H1 (cell line): ENCODE measurements around the gene NPY4R. TPM values are rescaled to one million over a fixed set of nuclear protein-coding genes. Genes with fewer than 3 reads are reported as not detected.
"Not testable (repeated sequence)": the region's sequence is repeated elsewhere in the genome, so short reads cannot be mapped to it uniquely, and the experiment has no call there.

Source experiments
- CTCF ChIA-PET: fragments of 300-600 bp; sonication (Branson Sonifier 250); formaldehyde crosslinking; loops from one replicate; lab custom pipeline; 2021; ENCODE audit not compliant: partially characterized antibody; lab: Charles Lee
- POLR2A ChIA-PET: fragments of 300-600 bp; sonication (Branson Sonifier 250); formaldehyde crosslinking; loops from one replicate; lab custom pipeline; 2021; ENCODE audit warnings: inconsistent platforms; ENCODE audit not compliant: partially characterized antibody; lab: Charles Lee
- DNase-seq, 2 experiments: peaks; one replicate each; pipeline versions ENCODE4 v3.0.0 to v3.0.0-alpha.2; 2010 to 2022; ENCODE audit warnings: low spot score in 2 of 2, low read depth in 1 of 2, mixed read lengths in 1 of 2
- FAIRE-seq: peaks from 2 replicates; lab custom pipeline; 2011; peaks lifted over from hg19 to GRCh38; lab: Jason Lieb, UNC
- H2AFZ ChIP-seq: 2 replicates; pipeline ENCODE4 v1.8.1; 2012; ENCODE audit warnings: low read length, inconsistent platforms
- H2AK5ac ChIP-seq: 2 replicates; pipeline ENCODE4 v1.6.1; 2013; ENCODE audit warnings: low read depth, low read length
- H2BK120ac ChIP-seq: replicated peaks from 2 replicates; pipeline ENCODE3; 2013; ENCODE audit warnings: low read depth, low read length, inconsistent platforms
- H2BK12ac ChIP-seq: 2 replicates; pipeline ENCODE4 v1.6.1; 2013; ENCODE audit warnings: low read depth, low read length
- H2BK15ac ChIP-seq: 2 replicates; pipeline ENCODE4 v1.6.1; 2013; ENCODE audit warnings: low read length
- H2BK20ac ChIP-seq: 2 replicates; pipeline ENCODE4 v1.6.1; 2013; ENCODE audit warnings: low read length
- H2BK5ac ChIP-seq: 2 replicates; pipeline ENCODE4 v1.6.1; 2013; ENCODE audit warnings: low read depth, low read length
- H3K14ac ChIP-seq: 2 replicates; pipeline ENCODE4 v1.6.1; 2013; ENCODE audit warnings: inconsistent platforms; ENCODE audit not compliant: insufficient read length
- H3K18ac ChIP-seq: 2 replicates; pipeline ENCODE4 v1.6.1; 2013; ENCODE audit warnings: low read length; ENCODE audit errors: extremely low read depth
- H3K23ac ChIP-seq: 2 replicates; pipeline ENCODE4 v1.6.1; 2013; ENCODE audit warnings: inconsistent platforms; ENCODE audit not compliant: insufficient read length
- H3K23me2 ChIP-seq: 2 replicates; pipeline ENCODE4 v1.6.1; 2013; ENCODE audit warnings: low read depth, low read length
- H3K27ac ChIP-seq: 2 replicates; pipeline ENCODE4 v1.6.1; 2011; ENCODE audit warnings: low read depth, low read length, inconsistent platforms
- H3K27me3 ChIP-seq, 4 experiments: replicated peaks in 1 of 4; 1 replicate in 1 of 4; 2 replicates in 3 of 4; pipeline versions ENCODE4 v1.6.1 to v1.8.1; 2011 to 2013; ENCODE audit warnings: low read length in 3 of 4, mild to moderate bottlenecking in 3 of 4, inconsistent platforms in 2 of 4, mixed read lengths in 2 of 4, moderate library complexity in 1 of 4; ENCODE audit not compliant: control insufficient read depth in 3 of 4, insufficient read depth in 3 of 4; ENCODE audit errors: extremely low read depth in 1 of 4
- H3K36me3 ChIP-seq, 4 experiments: 2 replicates each; pipeline versions ENCODE4 v1.6.1 to v1.8.1; 2011 to 2013; ENCODE audit warnings: mild to moderate bottlenecking in 4 of 4, low read length in 3 of 4, moderate library complexity in 2 of 4, control low read depth in 1 of 4, inconsistent platforms in 1 of 4; ENCODE audit not compliant: insufficient read depth in 4 of 4, control insufficient read depth in 2 of 4
- H3K4ac ChIP-seq: replicated peaks from 2 replicates; pipeline ENCODE3; 2013; ENCODE audit warnings: low read length, low read depth, mixed read lengths, inconsistent platforms; ENCODE audit not compliant: insufficient read length
- H3K4me1 ChIP-seq, 4 experiments: replicated peaks in 1 of 4; 1 replicate in 1 of 4; 2 replicates in 3 of 4; pipeline versions ENCODE4 v1.6.1 to v1.8.1; 2011 to 2013; ENCODE audit warnings: low read length in 3 of 4, inconsistent platforms in 2 of 4, mixed read lengths in 1 of 4; ENCODE audit not compliant: insufficient read depth in 4 of 4, control insufficient read depth in 3 of 4
- H3K4me2 ChIP-seq, 2 experiments: 2 replicates each; pipeline versions ENCODE4 v1.6.1 to v1.8.1; 2011 to 2013; ENCODE audit warnings: low read depth in 2 of 2, low read length in 2 of 2, control low read depth in 1 of 2, inconsistent platforms in 1 of 2, mild to moderate bottlenecking in 1 of 2; ENCODE audit not compliant: insufficient read depth in 1 of 2
- H3K4me3 ChIP-seq, 4 experiments: fragments of 200-600, 300-600 bp in 1 of 4; sonication (generic), shearing (Covaris generic), sonication (Bioruptor Twin) in 1 of 4; 2 replicates each; pipeline versions ENCODE4 v1.5.1 to v1.8.1; 2011 to 2016; ENCODE audit warnings: low read length in 4 of 4, low read depth in 3 of 4, control low read depth in 2 of 4, inconsistent platforms in 2 of 4, mild to moderate bottlenecking in 2 of 4, mixed read lengths in 1 of 4, moderate library complexity in 1 of 4; ENCODE audit not compliant: insufficient read depth in 2 of 4; ENCODE audit errors: extremely low read depth in 1 of 4
- H3K56ac ChIP-seq: replicated peaks from 2 replicates; pipeline ENCODE3; 2013; ENCODE audit warnings: low read depth, mild to moderate bottlenecking, mixed read lengths, low read length, inconsistent platforms; ENCODE audit not compliant: insufficient read length
- H3K79me1 ChIP-seq: 2 replicates; pipeline ENCODE4 v1.6.1; 2013; ENCODE audit warnings: low read depth, low read length, control low read depth
- H3K79me2 ChIP-seq, 2 experiments: 2 replicates each; pipeline versions ENCODE4 v1.6.1 to v1.8.1; 2012 to 2013; ENCODE audit warnings: low read length in 2 of 2, mild to moderate bottlenecking in 2 of 2, inconsistent platforms in 1 of 2; ENCODE audit not compliant: insufficient read depth in 2 of 2, control insufficient read depth in 1 of 2
- H3K9ac ChIP-seq, 4 experiments: replicated peaks in 1 of 4; 1 replicate in 1 of 4; 2 replicates in 3 of 4; pipeline versions ENCODE4 v1.6.1 to v1.8.1; 2011 to 2013; ENCODE audit warnings: low read depth in 3 of 4, low read length in 3 of 4, control low read depth in 2 of 4, mild to moderate bottlenecking in 2 of 4, moderate library complexity in 2 of 4, inconsistent platforms in 1 of 4; ENCODE audit errors: extremely low read depth in 1 of 4
- H3K9me3 ChIP-seq, 2 experiments: 2 replicates each; pipeline versions ENCODE4 v1.6.1 to v1.8.1; 2012 to 2013; ENCODE audit warnings: mild to moderate bottlenecking in 2 of 2, moderate library complexity in 2 of 2, control low read depth in 1 of 2, inconsistent platforms in 1 of 2, low read depth in 1 of 2, low read length in 1 of 2, mixed read lengths in 1 of 2; ENCODE audit not compliant: insufficient read depth in 2 of 2
- H4K20me1 ChIP-seq, 2 experiments: replicated peaks in 1 of 2; 2 replicates each; pipeline versions ENCODE3 to v1.8.1; 2011 to 2013; ENCODE audit warnings: inconsistent platforms in 2 of 2, low read length in 2 of 2, mild to moderate bottlenecking in 1 of 2; ENCODE audit not compliant: insufficient read depth in 2 of 2, control insufficient read depth in 1 of 2
- H4K5ac ChIP-seq: 2 replicates; pipeline ENCODE4 v1.6.1; 2013; ENCODE audit warnings: low read length, low read depth, mixed read lengths, inconsistent platforms; ENCODE audit not compliant: insufficient read length
- H4K8ac ChIP-seq: 2 replicates; pipeline ENCODE4 v1.8.0; 2013; ENCODE audit warnings: mild to moderate bottlenecking, moderate library complexity, low read length, inconsistent platforms; ENCODE audit not compliant: insufficient read depth; ENCODE audit errors: extremely low read depth
- H4K91ac ChIP-seq: replicated peaks from 2 replicates; pipeline ENCODE3; 2013; ENCODE audit warnings: low read length, mixed read lengths, inconsistent platforms; ENCODE audit not compliant: insufficient read length
- WGBS, 2 experiments: shearing (Covaris generic) in 1 of 2; methylation state at CpG; one replicate each; pipeline versions ENCODE4 v1.1.6 to v1.1.7; 2013 to 2015; ENCODE audit warnings: low lambda C conversion rate in 2 of 2, mixed read lengths in 2 of 2, inconsistent platforms in 1 of 2, low coverage in 1 of 2, missing lambda C conversion rate in 1 of 2; ENCODE audit not compliant: insufficient replicate concordance in 2 of 2, insufficient coverage in 1 of 2, insufficient read length in 1 of 2; ENCODE audit errors: extremely low coverage in 1 of 2, missing lambda C conversion rate in 1 of 2; 5-methylcytosine and 5-hydroxymethylcytosine counted together
- polyA plus RNA-seq, 7 experiments: library from polyadenylated mRNA; depleted of rRNA in 3 of 7; stranded (reverse) in 5 of 7; unstranded in 2 of 7; fragments of >200 nt in 5 of 7; fragments of 200-250 nt in 2 of 7; gene quantifications; 1 replicate in 5 of 7; 2 replicates in 1 of 7; 4 replicates in 1 of 7; pipeline versions ENCODE4 v1.2.1 to v1.2.3, GENCODE V29; 2011 to 2013; ENCODE audit warnings: missing spikeins in 2 of 7, mixed read lengths in 2 of 7
- total RNA-seq: library from RNA; stranded (reverse); fragmentation: NEBNext Ultra II Directional; extraction: Animal tissue kit (Norgen Biotek cat#: 25700); gene quantifications from 2 replicates; pipeline ENCODE4 v1.2.1, GENCODE V29; 2021

The NPY4R gene
- total and polyA plus RNA-seq, 2 of the 8 experiments (the other 6 are each of a cell fraction or from before 2014, with no cell fraction given), result 0.15 TPM; not detected in 1

- H4K8ac ChIP-seq, H2AK5ac ChIP-seq, H2BK20ac ChIP-seq, H4K91ac ChIP-seq, H3K9me3 ChIP-seq, DNase-seq, H4K5ac ChIP-seq, H4K20me1 ChIP-seq, H3K4ac ChIP-seq, H3K79me2 ChIP-seq, H3K14ac ChIP-seq, H3K27me3 ChIP-seq, H3K4me3 ChIP-seq, FAIRE-seq, POLR2A ChIA-PET, H3K4me1 ChIP-seq, H3K27ac ChIP-seq, CTCF ChIA-PET, H2BK5ac ChIP-seq, H3K36me3 ChIP-seq, H3K23me2 ChIP-seq, H3K9ac ChIP-seq, H2BK120ac ChIP-seq, H3K23ac ChIP-seq, H3K79me1 ChIP-seq, H2BK15ac ChIP-seq, H2AFZ ChIP-seq, H2BK12ac ChIP-seq, H3K18ac ChIP-seq, H3K56ac ChIP-seq, H3K4me2 ChIP-seq: not testable (repeated sequence)
- 95% methylated on average over 4 of the region's 7 CpGs; no CpG with 5 or more reads in 1 of the 2 experiments for whole genome bisulfite sequencing, 2 experiments
Observed at GRCh38 chr10:46512725-46513124, 47.0 kb upstream of the NPY4R start.

- H3K4ac ChIP-seq, DNase-seq, H3K18ac ChIP-seq, H3K4me3 ChIP-seq, H3K79me1 ChIP-seq, H2AK5ac ChIP-seq, H2AFZ ChIP-seq, H3K23ac ChIP-seq, CTCF ChIA-PET, H3K9ac ChIP-seq, H3K4me1 ChIP-seq, H3K27ac ChIP-seq, H2BK12ac ChIP-seq, H3K23me2 ChIP-seq, H2BK20ac ChIP-seq, H3K4me2 ChIP-seq, POLR2A ChIA-PET, H4K20me1 ChIP-seq, H3K36me3 ChIP-seq, H3K14ac ChIP-seq, H2BK120ac ChIP-seq, H4K8ac ChIP-seq, FAIRE-seq, H4K5ac ChIP-seq, H2BK5ac ChIP-seq, H2BK15ac ChIP-seq, H3K27me3 ChIP-seq, H3K56ac ChIP-seq, H3K9me3 ChIP-seq, H4K91ac ChIP-seq, H3K79me2 ChIP-seq: not testable (repeated sequence)
- no CpG with 5 or more reads among the region's 5 CpGs for WGBS, 2 experiments
Observed at GRCh38 chr10:46512002-46512401, 46.2 kb upstream of the NPY4R start.
